ENCODE measurements around the gene TMEM190. TPM values are rescaled to one million over a fixed set of nuclear protein-coding genes. Genes with fewer than 3 reads are reported as not detected.

The TMEM190 gene
- total and polyA plus RNA-seq, 2 donors (not counting 3 experiments of a cell fraction or from before 2014, with no cell fraction given), result not detected

GRCh38 chr19:55353803-55354697, 22.6 kb upstream of the TMEM190 start:
- no TSS peak for BruUV-seq (replicated peaks)
- DNase-seq (ENCODE audit: low read depth, low spot score) (peak; percentile 71), FAIRE-seq (peak; percentile 18)
- Histone ChIP-seq H3K9ac (replicated peaks; ENCODE audit: extremely low read depth, insufficient read depth, low read length) (no peak overlapping the region), H3K79me2 (ENCODE audit: control insufficient read depth, insufficient read depth, low read length) (no peaks in the 10 kb centered on the region), H2AFZ (ENCODE audit: low read depth, low read length) (peak overlapping the region; percentile 84), H4K20me1 (replicated peaks; ENCODE audit: control insufficient read depth, extremely low read depth, insufficient read depth, low read length) (no peaks in the 10 kb centered on the region), H3K27ac (ENCODE audit: insufficient read depth, low read depth, low read length) (no peak overlapping the region), H3K9me1 (replicated peaks; ENCODE audit: control insufficient read depth, extremely low read depth, insufficient read depth, low read length) (no peaks in the 10 kb centered on the region), H3K9me3 (replicated peaks; ENCODE audit: control insufficient read depth, insufficient read depth, low read length) (no peaks in the 10 kb centered on the region), H3K36me3 (ENCODE audit: control insufficient read depth in 2 of 2, extremely low read depth in 1 of 2, insufficient read depth in 2 of 2, low read length in 2 of 2) (no peaks in the 10 kb centered on the region), H3K4me3 (replicated peaks in 1 of 3; ENCODE audit: insufficient read depth in 1 of 3, low read depth in 1 of 3, low read length in 3 of 3) (peak overlapping the region; percentile 8 to 26 (median 22)), H3K27me3 (ENCODE audit: control insufficient read depth in 2 of 2, insufficient read depth in 2 of 2, low read length in 2 of 2) (peaks cover 26 to 31% of the 10 kb centered on the region in 2 experiments), H3K4me1 (ENCODE audit: control insufficient read depth, extremely low read depth, insufficient read depth, low read length) (peaks cover 4% of the 10 kb centered on the region), H3K4me2 (ENCODE audit: insufficient read depth, low read length) (peak overlapping the region; percentile 73)
- intact Hi-C loops (cut with micrococcal nuclease), result loop anchor here (1.0 kb wide), 1 partner anchor 15 kb away; the partner anchor contains the start of gene KMT5C
- CTCF ChIA-PET, result interaction anchor here (0.6 kb wide), 1 partner anchor 208 kb away, joined by 4 read pairs; no protein-coding TSS in a partner anchor
- TF ChIP-seq, protein P1, sequence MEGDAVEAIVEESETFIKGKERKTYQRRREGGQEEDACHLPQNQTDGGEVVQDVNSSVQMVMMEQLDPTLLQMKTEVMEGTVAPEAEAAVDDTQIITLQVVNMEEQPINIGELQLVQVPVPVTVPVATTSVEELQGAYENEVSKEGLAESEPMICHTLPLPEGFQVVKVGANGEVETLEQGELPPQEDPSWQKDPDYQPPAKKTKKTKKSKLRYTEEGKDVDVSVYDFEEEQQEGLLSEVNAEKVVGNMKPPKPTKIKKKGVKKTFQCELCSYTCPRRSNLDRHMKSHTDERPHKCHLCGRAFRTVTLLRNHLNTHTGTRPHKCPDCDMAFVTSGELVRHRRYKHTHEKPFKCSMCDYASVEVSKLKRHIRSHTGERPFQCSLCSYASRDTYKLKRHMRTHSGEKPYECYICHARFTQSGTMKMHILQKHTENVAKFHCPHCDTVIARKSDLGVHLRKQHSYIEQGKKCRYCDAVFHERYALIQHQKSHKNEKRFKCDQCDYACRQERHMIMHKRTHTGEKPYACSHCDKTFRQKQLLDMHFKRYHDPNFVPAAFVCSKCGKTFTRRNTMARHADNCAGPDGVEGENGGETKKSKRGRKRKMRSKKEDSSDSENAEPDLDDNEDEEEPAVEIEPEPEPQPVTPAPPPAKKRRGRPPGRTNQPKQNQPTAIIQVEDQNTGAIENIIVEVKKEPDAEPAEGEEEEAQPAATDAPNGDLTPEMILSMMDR (IDR thresholded peaks at IDR 0.05; ENCODE audit: extremely low read depth in 1 of 2, insufficient read depth in 1 of 2, low read depth in 1 of 2, low read length in 2 of 2), result no peak
- TF ChIP-seq FOS (IDR thresholded peaks at IDR 0.05; ENCODE audit: borderline replicate concordance, insufficient read depth, low read length) (no peak), EZH2 (IDR thresholded peaks at IDR 0.05; ENCODE audit: borderline replicate concordance, low read depth, low read length, severe bottlenecking) (peak; percentile 33)
- POLR2A ChIA-PET, result interaction anchor here (0.7 kb wide), 1 partner anchor 53 kb away, joined by 3 read pairs; the partner anchor contains the start of gene UBE2S
- dilution Hi-C loops (cut with MboI; ENCODE audit: extremely low pct_ligation_motif_present, low sequenced_read_pairs), result no loop called here

All from endothelial cell of umbilical vein (primary cell).